Measurements from ENCODE around the gene EXOC3L1.

EXOC3L1 gene

GRCh38 chr16:67191411-67191994, 1.6 kb upstream of the EXOC3L1 start:
- TF ChIP-seq Cebpa-rat (IDR thresholded peaks at IDR 0.05): no peak
- Histone ChIP-seq H3K4me2 (peak overlapping the region; percentile 96), H3K27me3 (no peaks in the 10 kb centered on the region), H4K20me1 (peaks cover 43% of the 10 kb centered on the region), H3K27ac (no peak overlapping the region; the same call in 1 of the 2 replicates), H3K4me3 (peak overlapping the region; percentile 100), H3K9me3 (no peaks in the 10 kb centered on the region), H3K36me3 (peaks cover 36% of the 10 kb centered on the region), H3K4me1 (peaks cover 45% of the 10 kb centered on the region), H3K9ac (no peak overlapping the region)

DNA sequence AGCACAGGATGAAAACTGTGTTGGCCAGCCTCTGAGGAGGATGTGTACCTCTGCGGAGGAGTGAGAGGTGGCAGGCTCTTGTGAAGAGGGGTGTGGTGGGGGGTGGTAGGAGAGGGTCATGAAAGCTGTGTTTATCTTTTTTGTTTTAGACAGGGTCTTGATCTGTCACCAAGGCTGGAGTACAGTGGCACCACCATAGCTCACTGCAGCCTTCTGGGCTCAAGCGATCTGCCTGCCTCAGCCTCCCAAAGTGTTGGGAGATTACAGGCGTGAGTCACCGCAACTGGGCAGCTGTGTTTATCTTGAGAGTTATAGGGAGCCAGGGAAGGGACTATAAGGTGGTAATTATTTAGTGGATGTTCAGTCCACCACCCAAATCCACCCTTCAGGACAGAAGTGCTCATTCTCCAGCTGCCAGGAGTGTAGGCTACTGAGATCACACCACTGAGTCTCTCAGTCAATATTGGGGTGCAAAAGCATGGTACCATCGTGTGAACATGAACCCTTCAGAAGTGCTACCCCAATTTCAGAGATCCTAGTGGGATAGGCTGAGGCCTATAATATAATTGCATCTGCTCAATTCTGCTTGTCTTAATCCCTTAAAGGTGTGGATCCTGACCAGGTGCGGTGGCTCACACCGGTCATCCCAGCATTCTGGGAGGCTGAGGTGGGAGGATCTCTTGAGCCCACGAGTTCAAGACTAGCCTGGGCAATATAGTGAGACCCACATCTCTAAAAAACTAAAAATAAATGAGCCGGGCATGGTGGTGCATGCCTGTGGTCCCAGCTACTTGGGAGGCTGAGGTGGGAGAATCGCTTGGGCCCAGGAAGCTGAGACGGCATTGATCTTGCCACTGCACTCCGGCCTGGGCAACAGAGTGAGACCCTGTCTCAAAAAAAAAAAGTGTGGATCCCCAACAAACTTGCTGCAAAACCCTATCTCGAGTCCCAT, 788 bp upstream of the EXOC3L1 start:
- no peaks in the 10 kb centered on the region for H3K9me3 ChIP-seq
- H3K36me3 ChIP-seq: peaks cover 28% of the 10 kb centered on the region
- peaks cover 6% of the 10 kb centered on the region; the same call in 1 of the 2 replicates for H3K27me3 ChIP-seq
- no peak overlapping the region for H3K9ac ChIP-seq
- H3K4me2 ChIP-seq: peak overlapping the region; percentile 96; the same call in 1 of the 2 replicates
- H4K20me1 ChIP-seq: peaks cover 35% of the 10 kb centered on the region
- no peak overlapping the region for H3K27ac ChIP-seq
- H3K4me3 ChIP-seq: no peak overlapping the region
- peaks cover 46% of the 10 kb centered on the region for H3K4me1 ChIP-seq
- no peak for TF ChIP-seq Cebpa-rat (IDR thresholded peaks at IDR 0.05)

DNA sequence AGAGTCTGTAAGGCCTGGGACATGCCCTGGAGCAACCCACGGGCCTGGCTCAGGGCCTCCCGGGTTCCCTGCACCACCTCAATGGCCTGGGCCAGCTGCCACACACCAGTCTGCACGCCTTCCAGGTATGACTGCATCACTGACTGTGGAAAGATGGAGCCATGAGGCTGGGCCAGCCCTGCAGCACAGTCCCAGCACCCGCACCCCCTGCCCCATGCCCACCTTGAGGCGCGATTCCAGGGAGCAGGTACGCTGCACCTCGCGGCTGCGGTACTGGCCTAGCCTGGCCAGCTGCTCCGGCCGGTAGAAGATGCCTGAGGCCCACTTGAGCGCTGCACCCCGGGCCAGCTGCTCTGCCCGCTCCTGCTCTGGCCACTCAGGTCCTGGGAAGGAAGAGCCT, 1.1 kb downstream of the EXOC3L1 start:
- Histone ChIP-seq H3K27ac (no peak overlapping the region), H3K9me3 (no peaks in the 10 kb centered on the region), H3K4me2 (no peak overlapping the region), H3K9ac (no peak overlapping the region), H3K36me3 (peaks cover 9% of the 10 kb centered on the region), H3K4me3 (no peak overlapping the region), H4K20me1 (peaks cover 28% of the 10 kb centered on the region), H3K4me1 (peaks cover 54% of the 10 kb centered on the region), H3K27me3 (peaks cover 23% of the 10 kb centered on the region)
- TF ChIP-seq Cebpa-rat (IDR thresholded peaks at IDR 0.05): no peak

- no peak overlapping the region for H3K4me2 ChIP-seq
- H3K9me3 ChIP-seq: no peaks in the 10 kb centered on the region
- TF ChIP-seq Cebpa-rat (IDR thresholded peaks at IDR 0.05): no peak
- no peak overlapping the region for H3K4me3 ChIP-seq
- H3K36me3 ChIP-seq: peaks cover 4% of the 10 kb centered on the region; the same call in 1 of the 2 replicates
- peaks cover 50% of the 10 kb centered on the region for H3K4me1 ChIP-seq
- H4K20me1 ChIP-seq: peaks cover 23% of the 10 kb centered on the region
- no peak overlapping the region for H3K9ac ChIP-seq
- no peak overlapping the region for H3K27ac ChIP-seq
- peaks cover 23% of the 10 kb centered on the region for H3K27me3 ChIP-seq
Measured at GRCh38 chr16:67188323-67188722, 1.6 kb downstream of the EXOC3L1 start.

DNA sequence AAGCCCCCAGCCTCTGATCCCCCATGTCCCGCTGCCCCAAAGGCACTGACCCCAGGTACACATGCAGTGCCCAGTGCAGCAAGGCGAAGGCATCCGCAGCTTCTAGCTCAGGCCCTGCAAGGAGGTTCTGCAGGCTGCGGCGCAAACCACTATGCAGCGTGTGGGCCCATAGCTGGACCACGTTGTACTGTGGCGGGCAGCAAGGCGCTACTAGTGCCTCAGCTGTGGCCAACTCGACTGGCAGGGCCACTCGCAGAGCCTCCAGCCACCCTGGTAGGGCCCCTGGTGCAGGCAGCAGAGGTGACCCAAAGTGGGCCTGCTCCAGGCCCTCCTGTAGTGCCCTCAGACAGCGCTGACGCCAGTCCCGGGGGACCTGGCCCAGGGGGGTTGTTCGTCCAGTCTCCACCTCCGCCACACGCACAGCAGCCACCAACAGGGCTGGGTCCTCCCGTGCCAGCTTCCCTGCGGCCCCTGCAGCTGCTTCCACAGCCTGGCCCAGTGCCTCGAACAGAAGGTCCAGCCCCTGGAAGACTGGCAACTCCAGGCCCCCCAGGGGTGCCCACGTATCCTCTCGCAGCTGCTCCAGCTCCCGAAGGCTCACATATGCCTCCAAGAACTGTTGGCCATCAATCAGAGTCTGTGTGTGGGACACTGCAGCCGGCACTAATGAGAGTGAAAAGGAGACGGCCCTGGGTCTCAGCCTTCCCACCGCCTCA, 2.6 kb downstream of the EXOC3L1 start:
- Histone ChIP-seq H3K4me2 (no peak overlapping the region), H3K9me3 (no peaks in the 10 kb centered on the region), H3K27ac (no peak overlapping the region), H3K4me3 (no peak overlapping the region), H3K4me1 (peaks cover 50% of the 10 kb centered on the region), H3K36me3 (no peaks in the 10 kb centered on the region), H3K27me3 (peaks cover 23% of the 10 kb centered on the region), H4K20me1 (peaks cover 13% of the 10 kb centered on the region), H3K9ac (no peak overlapping the region)
- TF ChIP-seq Cebpa-rat (IDR thresholded peaks at IDR 0.05): no peak

GRCh38 chr16:67186550-67186950, 3.4 kb downstream of the EXOC3L1 start:
- H3K9me3 ChIP-seq: no peaks in the 10 kb centered on the region
- no peak overlapping the region for H3K4me2 ChIP-seq
- no peak overlapping the region for H3K27ac ChIP-seq
- H3K36me3 ChIP-seq: no peaks in the 10 kb centered on the region
- peaks cover 23% of the 10 kb centered on the region for H3K27me3 ChIP-seq
- peaks cover 55% of the 10 kb centered on the region for H3K4me1 ChIP-seq
- no peak overlapping the region for H3K4me3 ChIP-seq
- H4K20me1 ChIP-seq: peaks cover 12% of the 10 kb centered on the region
- no peak overlapping the region for H3K9ac ChIP-seq
- TF ChIP-seq Cebpa-rat (IDR thresholded peaks at IDR 0.05): no peak

GRCh38 chr16:67185651-67186134, 4.2 kb downstream of the EXOC3L1 start:
- no peaks in the 10 kb centered on the region for H3K9me3 ChIP-seq
- TF ChIP-seq Cebpa-rat (IDR thresholded peaks at IDR 0.05): no peak
- no peaks in the 10 kb centered on the region for H3K36me3 ChIP-seq
- peaks cover 55% of the 10 kb centered on the region for H3K4me1 ChIP-seq
- H3K9ac ChIP-seq: no peak overlapping the region
- H3K4me3 ChIP-seq: no peak overlapping the region
- H4K20me1 ChIP-seq: peaks cover 20% of the 10 kb centered on the region
- H3K4me2 ChIP-seq: peak overlapping the region; percentile 95; the same call in 1 of the 2 replicates
- H3K27me3 ChIP-seq: peaks cover 23% of the 10 kb centered on the region
- H3K27ac ChIP-seq: no peak overlapping the region

GRCh38 chr16:67184995-67185650, 4.8 kb downstream of the EXOC3L1 start:
- H3K27me3 ChIP-seq: peaks cover 23% of the 10 kb centered on the region
- no peak for TF ChIP-seq Cebpa-rat (IDR thresholded peaks at IDR 0.05)
- peak overlapping the region; percentile 71 for H3K4me3 ChIP-seq
- peak overlapping the region; percentile 95 for H3K4me2 ChIP-seq
- no peak overlapping the region for H3K9ac ChIP-seq
- H3K27ac ChIP-seq: no peak overlapping the region
- no peaks in the 10 kb centered on the region for H3K9me3 ChIP-seq
- H3K36me3 ChIP-seq: 0 out of 2 replicates have a peak, but pooled peaks cover 3% of the 10 kb centered on the region
- H3K4me1 ChIP-seq: peaks cover 52% of the 10 kb centered on the region
- H4K20me1 ChIP-seq: peaks cover 26% of the 10 kb centered on the region

- 0 out of 2 replicates have a peak, but pooled peaks cover 5% of the 10 kb centered on the region for H3K36me3 ChIP-seq
- peaks cover 32% of the 10 kb centered on the region for H4K20me1 ChIP-seq
- H3K27ac ChIP-seq: no peak overlapping the region
- peaks cover 23% of the 10 kb centered on the region for H3K27me3 ChIP-seq
- H3K9ac ChIP-seq: peak overlapping the region; percentile 86
- no peak for TF ChIP-seq Cebpa-rat (IDR thresholded peaks at IDR 0.05)
- H3K4me1 ChIP-seq: peaks cover 46% of the 10 kb centered on the region
- no peaks in the 10 kb centered on the region for H3K9me3 ChIP-seq
- H3K4me2 ChIP-seq: peak overlapping the region; percentile 95
- H3K4me3 ChIP-seq: peak overlapping the region; percentile 71
Measured at GRCh38 chr16:67184453-67184994, 5.4 kb downstream of the EXOC3L1 start.

Measured in BLaER1 (cell line).